Omental fat pad (tissue), 4 donors: ENCODE results near the gene SLC25A42. TPM values are rescaled to one million over a fixed set of nuclear protein-coding genes. Genes with fewer than 3 reads are reported as not detected.

Experiments used
- ATAC-seq: fragments of 150-250 bp; one replicate; pipeline ENCODE4 v1.9.1; 2016; ENCODE audit warnings: mild to moderate bottlenecking, moderate library complexity; ENCODE audit not compliant: low FRiP score
- DNase-seq: peaks from one replicate; pipeline ENCODE4 v3.0.0-alpha.2; 2019; ENCODE audit warnings: low spot score
- total RNA-seq, 4 donors: library from RNA; depleted of rRNA; stranded (reverse); fragments of >200 nt; gene quantifications; one replicate each; pipeline ENCODE4 v1.1.0, GENCODE V29; 2016
- TF ChIP-seq, protein P1 (sequence below), 3 donors: fragments of 450-650 bp; IDR thresholded peaks; one replicate each; pipeline ENCODE4 v1.5.1; 2016 to 2017; ENCODE audit warnings: antibody characterized with exemption in 3 of 3, mild to moderate bottlenecking in 3 of 3, moderate library complexity in 2 of 3

The SLC25A42 gene
- total RNA-seq, 4 donors from 2014 or later: 4.7 to 9.9 (median 7.4) TPM

- TF ChIP-seq, protein P1, sequence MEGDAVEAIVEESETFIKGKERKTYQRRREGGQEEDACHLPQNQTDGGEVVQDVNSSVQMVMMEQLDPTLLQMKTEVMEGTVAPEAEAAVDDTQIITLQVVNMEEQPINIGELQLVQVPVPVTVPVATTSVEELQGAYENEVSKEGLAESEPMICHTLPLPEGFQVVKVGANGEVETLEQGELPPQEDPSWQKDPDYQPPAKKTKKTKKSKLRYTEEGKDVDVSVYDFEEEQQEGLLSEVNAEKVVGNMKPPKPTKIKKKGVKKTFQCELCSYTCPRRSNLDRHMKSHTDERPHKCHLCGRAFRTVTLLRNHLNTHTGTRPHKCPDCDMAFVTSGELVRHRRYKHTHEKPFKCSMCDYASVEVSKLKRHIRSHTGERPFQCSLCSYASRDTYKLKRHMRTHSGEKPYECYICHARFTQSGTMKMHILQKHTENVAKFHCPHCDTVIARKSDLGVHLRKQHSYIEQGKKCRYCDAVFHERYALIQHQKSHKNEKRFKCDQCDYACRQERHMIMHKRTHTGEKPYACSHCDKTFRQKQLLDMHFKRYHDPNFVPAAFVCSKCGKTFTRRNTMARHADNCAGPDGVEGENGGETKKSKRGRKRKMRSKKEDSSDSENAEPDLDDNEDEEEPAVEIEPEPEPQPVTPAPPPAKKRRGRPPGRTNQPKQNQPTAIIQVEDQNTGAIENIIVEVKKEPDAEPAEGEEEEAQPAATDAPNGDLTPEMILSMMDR (IDR thresholded peaks at IDR 0.05): no peak
These were observed 2.3 kb upstream of the SLC25A42 start for GRCh38 chr19:19061506-19061905.

DNA sequence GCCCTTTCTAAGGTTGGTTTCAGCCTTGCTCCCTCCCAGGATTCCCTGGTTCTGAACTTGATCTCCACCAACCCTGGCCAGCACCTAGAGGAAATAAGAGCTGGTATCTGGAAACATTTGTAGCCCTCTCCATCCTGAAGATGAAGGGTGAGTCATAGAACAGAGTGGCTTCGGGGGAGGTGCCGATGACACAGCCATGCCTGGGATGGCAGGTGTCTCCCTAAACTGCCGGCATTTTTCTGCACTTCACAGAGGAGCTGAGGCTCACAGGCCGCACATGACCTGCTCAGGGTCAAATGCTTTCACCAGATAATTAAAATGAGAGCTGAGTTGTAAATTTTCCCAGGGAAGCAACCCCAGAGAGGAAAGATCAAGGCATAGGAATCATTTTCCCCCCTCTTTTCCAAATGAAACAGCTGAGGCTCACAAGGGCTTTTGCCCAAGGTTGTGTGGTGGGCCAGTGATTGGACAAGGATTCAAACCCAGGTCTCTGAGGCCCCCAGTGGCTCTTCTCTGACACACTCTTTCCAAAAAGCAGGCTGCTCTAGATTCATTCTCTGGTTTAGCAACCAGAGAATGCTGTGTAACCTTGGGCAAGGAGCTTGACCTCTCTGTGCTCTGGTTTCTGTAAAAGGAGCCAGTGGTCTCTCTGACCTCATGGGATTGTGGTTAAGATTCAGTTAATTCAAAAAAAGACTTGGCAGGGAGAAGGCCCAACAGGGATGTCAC is 1.2 kb upstream of the SLC25A42 start:
- DNase-seq (no peak), ATAC-seq (no peak)
- TF ChIP-seq, protein P1 (IDR thresholded peaks at IDR 0.05): no peak

More at GRCh38 chr19:19061506-19061905, 2.3 kb upstream of the SLC25A42 start:
- DNase-seq: no peak
- ATAC-seq: no peak

GRCh38 chr19:19064098-19064722 is 416 bp downstream of the SLC25A42 start:
- TF ChIP-seq, protein P1 (IDR thresholded peaks at IDR 0.05): no peak
- ATAC-seq (no peak), DNase-seq (no peak)

DNA sequence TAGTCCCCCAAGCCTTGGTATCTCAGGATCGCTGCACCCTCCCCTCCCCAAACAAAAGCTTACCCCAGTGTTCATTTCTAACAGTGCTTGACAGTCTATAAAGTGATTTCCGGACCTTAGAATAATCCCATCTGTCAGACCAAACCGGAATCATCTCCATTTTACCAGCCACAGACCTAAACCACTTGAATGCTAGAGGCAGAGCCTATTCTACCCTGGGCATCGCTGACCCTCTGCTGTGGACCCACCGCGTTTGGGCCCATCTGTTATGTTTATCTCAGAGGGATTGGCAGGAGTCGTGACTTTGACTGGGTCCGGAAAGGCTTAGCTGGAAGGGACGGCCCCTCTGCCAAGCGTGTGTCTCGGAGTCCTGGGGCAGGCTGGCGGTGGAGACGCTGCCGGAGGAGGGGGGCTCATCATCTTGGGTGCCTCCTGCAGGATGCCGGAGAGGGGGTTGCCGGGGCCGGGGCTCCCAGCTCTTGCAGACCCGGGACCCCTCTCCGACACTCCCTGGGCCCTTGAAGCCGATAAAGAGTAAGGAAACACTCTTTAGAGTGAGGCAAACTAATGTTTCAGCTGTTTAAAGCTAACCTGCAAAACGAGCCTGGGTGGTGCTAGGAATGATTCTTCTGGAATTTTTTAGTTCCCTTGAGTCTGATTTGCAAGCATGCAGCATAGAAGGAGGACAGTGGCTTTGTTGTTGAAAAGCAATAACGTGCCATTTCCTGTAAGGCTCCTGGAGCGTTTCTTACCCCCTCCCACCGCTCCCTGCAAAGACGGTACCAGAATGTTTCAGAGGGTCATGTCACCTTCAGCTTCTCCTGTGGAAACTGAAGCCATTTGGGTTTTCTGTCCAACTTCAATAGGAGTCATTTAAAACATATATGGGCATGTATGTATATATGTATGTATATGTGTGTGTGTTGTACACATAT is 1.3 kb downstream of the SLC25A42 start:
- DNase-seq (no peak), ATAC-seq (no peak)
- TF ChIP-seq, protein P1 (IDR thresholded peaks at IDR 0.05): no peak

DNA sequence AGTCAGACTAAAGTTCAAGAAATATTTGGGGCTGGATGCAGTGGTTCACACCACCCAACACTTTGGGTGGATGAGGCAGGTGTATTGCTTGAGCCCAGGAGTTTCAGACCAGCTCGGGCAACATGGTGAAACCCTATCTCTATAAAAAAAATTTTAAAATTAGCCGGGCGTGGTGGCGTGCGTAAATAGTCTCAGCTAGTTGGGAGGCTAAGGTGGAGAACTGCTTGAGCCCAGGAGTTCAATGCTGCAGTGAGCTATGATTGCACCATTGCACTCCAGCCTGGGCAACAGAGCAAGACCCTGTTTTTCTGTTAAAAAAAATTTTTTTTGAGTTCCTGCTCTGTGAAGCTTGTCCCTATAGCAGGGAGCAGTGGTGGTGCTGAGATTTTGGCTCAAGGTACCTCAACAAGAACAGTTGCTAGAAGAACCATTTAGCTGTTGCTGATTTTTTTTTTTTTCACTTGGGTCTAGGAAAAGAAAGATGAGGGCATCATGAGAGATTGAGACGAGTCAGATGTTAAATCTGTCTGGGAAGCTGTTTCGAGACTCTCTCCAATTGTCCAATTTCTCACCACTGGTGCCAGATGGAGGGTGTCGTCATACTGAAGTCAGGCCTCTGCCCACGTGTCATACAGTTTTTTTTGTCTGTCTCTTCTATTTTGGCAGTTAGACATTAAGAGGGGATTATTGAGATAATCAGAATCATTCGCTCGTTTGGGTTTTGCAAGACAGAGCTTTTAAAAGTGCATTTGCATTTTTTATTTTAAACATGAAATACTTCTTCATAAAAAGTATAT is 3.7 kb downstream of the SLC25A42 start:
- ATAC-seq (no peak), DNase-seq (no peak)
- TF ChIP-seq, protein P1 (IDR thresholded peaks at IDR 0.05): no peak
